MM.1S (cell line): ENCODE measurements around the gene UNC5A.

ENCODE experiments used
- DNase-seq: peaks from one replicate; pipeline ENCODE4 v3.0.0-alpha.2; 2015
- H2AFZ ChIP-seq: fragments of 300-600 bp; sonication (generic); 2 replicates; pipeline ENCODE4 v1.6.0; 2016; ENCODE audit warnings: antibody characterized with exemption, low read length
- H3F3A ChIP-seq: fragments of 300-600 bp; sonication (generic); 2 replicates; pipeline ENCODE4 v1.6.1; 2016; ENCODE audit warnings: mild to moderate bottlenecking, antibody characterized with exemption, low read length, moderate library complexity, mixed read lengths; ENCODE audit not compliant: insufficient read depth
- H3K27ac ChIP-seq: fragments of 300-600 bp; sonication (generic); 2 replicates; pipeline ENCODE4 v1.5.1; 2016; ENCODE audit warnings: mild to moderate bottlenecking, low read length
- H3K27me3 ChIP-seq: fragments of 300-600 bp; sonication (generic); replicated peaks from 2 replicates; pipeline ENCODE4 v1.6.0; 2016; ENCODE audit warnings: low read length; ENCODE audit not compliant: insufficient read depth
- H3K36me3 ChIP-seq: fragments of 300-600 bp; sonication (generic); replicated peaks from 2 replicates; pipeline ENCODE4 v1.6.1; 2016; ENCODE audit warnings: mild to moderate bottlenecking, low read length, mixed read lengths; ENCODE audit not compliant: insufficient read depth
- H3K4me1 ChIP-seq: fragments of 300-600 bp; sonication (generic); 2 replicates; pipeline ENCODE4 v1.6.1; 2016; ENCODE audit warnings: low read length, mixed read lengths
- H3K4me2 ChIP-seq: fragments of 300-600 bp; sonication (generic); 2 replicates; pipeline ENCODE4 v1.6.0; 2016; ENCODE audit warnings: low read depth, low read length
- H3K4me3 ChIP-seq: fragments of 300-600 bp; sonication (generic); 2 replicates; pipeline ENCODE4 v1.5.1; 2016; ENCODE audit warnings: low read length, mixed read lengths
- H3K79me2 ChIP-seq: fragments of 300-600 bp; sonication (generic); 2 replicates; pipeline ENCODE4 v1.6.1; 2016; ENCODE audit warnings: mixed run types, low read length, mixed read lengths
- H3K9ac ChIP-seq: fragments of 300-600 bp; sonication (generic); 2 replicates; pipeline ENCODE4 v1.6.1; 2016; ENCODE audit warnings: low read length, mixed read lengths
- H3K9me2 ChIP-seq: fragments of 300-600 bp; sonication (generic); replicated peaks from 2 replicates; pipeline ENCODE4 v1.6.1; 2016; ENCODE audit warnings: mild to moderate bottlenecking, low read length, mixed read lengths; ENCODE audit not compliant: insufficient read depth
- H3K9me3 ChIP-seq: fragments of 300-600 bp; sonication (generic); replicated peaks from 2 replicates; pipeline ENCODE4 v1.6.1; 2016; ENCODE audit warnings: mild to moderate bottlenecking, low read length, mixed read lengths; ENCODE audit not compliant: insufficient read depth
- H4K20me1 ChIP-seq: fragments of 300-600 bp; sonication (generic); 2 replicates; pipeline ENCODE4 v1.6.1; 2016; ENCODE audit warnings: mild to moderate bottlenecking, low read length, moderate library complexity, mixed read lengths; ENCODE audit not compliant: insufficient read depth
- CTCF ChIP-seq: fragments of 300-600 bp; sonication (generic); IDR thresholded peaks from 2 replicates; pipeline ENCODE4 v1.5.1; 2016; ENCODE audit warnings: antibody characterized with exemption, low read length, mixed read lengths
- EZH2 ChIP-seq: fragments of 300-600 bp; sonication (generic); optimal IDR thresholded peaks from 2 replicates; pipeline ENCODE3; 2017; ENCODE audit warnings: low read depth, mild to moderate bottlenecking, antibody characterized with exemption, low read length, mixed read lengths
- EZH2phosphoT487 ChIP-seq: fragments of 300-600 bp; sonication (generic); IDR thresholded peaks from 2 replicates; pipeline ENCODE4 v1.6.1; 2018; ENCODE audit warnings: antibody characterized with exemption, low read length

Gene UNC5A

GRCh38 chr5:176825234-176825633 lies 14.9 kb downstream of the UNC5A start:
- Histone ChIP-seq H3K79me2 (no peaks in the 10 kb centered on the region), H3K36me3 (no peaks in the 10 kb centered on the region), H2AFZ (no peak overlapping the region), H3K9me3 (no peaks in the 10 kb centered on the region), H3K4me2 (no peak overlapping the region), H3K9me2 (no peaks in the 10 kb centered on the region), H4K20me1 (no peaks in the 10 kb centered on the region), H3K4me3 (no peak overlapping the region), H3K9ac (no peak overlapping the region), H3K27ac (no peak overlapping the region), H3K27me3 (peaks cover 51% of the 10 kb centered on the region), H3K4me1 (peaks cover 20% of the 10 kb centered on the region), H3F3A (no peaks in the 10 kb centered on the region)
- TF ChIP-seq CTCF: no peak
- TF ChIP-seq EZH2phosphoT487: no peak
- TF ChIP-seq EZH2: no peak
- DNase-seq: no peak

DNA sequence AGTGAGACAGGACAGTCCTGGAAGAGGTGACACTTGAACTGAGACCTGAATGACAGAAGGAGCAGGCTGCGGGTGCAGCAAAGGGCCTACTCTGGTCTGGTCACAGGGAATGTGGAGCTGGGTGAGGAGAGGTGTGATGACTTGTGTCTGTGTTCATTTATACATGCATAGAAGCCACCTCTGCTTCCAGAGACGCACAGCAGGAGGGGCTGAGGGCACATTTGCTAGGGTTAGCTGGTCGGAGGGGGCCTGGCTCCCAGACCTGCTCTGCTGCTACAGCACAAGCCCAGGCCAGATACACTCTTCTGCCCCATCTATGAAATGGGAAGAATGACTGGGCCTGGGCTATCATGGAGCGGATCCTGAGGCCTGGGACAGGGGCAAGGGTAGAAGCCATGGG lies 15.6 kb downstream of the UNC5A start:
- Histone ChIP-seq H3K79me2 (no peaks in the 10 kb centered on the region), H3K36me3 (no peaks in the 10 kb centered on the region), H4K20me1 (no peaks in the 10 kb centered on the region), H2AFZ (no peak overlapping the region), H3K4me3 (no peak overlapping the region), H3F3A (no peaks in the 10 kb centered on the region), H3K27ac (no peak overlapping the region), H3K9me3 (no peaks in the 10 kb centered on the region), H3K27me3 (peaks cover 44% of the 10 kb centered on the region), H3K9me2 (no peaks in the 10 kb centered on the region), H3K4me1 (peaks cover 14% of the 10 kb centered on the region), H3K9ac (no peak overlapping the region), H3K4me2 (no peak overlapping the region)
- no peak for TF ChIP-seq EZH2phosphoT487
- no peak for TF ChIP-seq CTCF
- TF ChIP-seq EZH2: no peak
- no peak for DNase-seq

DNA sequence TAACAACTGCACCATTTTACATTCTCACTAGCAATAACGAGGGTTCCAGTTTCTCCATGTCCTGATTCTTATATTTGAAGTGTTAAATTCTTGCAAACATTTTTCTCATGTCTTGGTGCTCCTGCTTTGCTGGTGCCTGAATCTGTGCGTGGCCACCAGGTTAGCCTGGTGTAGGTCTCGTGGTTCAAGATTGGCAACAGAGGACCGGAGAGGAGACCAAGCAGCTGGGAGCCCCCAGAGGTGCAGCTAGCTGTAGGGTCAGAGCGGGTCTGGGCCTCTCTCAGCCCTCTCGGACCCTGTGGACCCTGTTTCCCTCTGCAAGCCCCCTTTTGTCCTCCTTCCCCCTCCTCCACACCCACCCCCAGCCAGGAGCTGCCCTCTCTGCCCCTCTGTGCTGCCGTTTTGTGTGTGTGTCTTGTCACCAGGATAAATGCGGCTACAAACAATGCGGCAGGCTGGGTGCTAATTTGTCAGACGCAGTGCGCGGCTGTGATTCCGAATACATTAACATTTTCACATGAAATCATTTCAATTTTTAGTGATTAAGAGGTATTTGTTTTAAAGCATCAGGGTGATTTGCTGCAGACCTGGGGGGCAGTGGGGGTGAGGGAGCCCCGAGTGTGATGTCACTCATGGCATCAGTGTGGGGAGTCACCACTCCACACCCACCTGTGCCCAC lies 17.5 kb downstream of the UNC5A start:
- no peaks in the 10 kb centered on the region for H3K9me3 ChIP-seq
- no peak overlapping the region for H3K27ac ChIP-seq
- no peaks in the 10 kb centered on the region for H4K20me1 ChIP-seq
- no peak overlapping the region for H3K4me3 ChIP-seq
- no peaks in the 10 kb centered on the region for H3F3A ChIP-seq
- DNase-seq: no peak
- H3K4me2 ChIP-seq: no peak overlapping the region
- H3K27me3 ChIP-seq: peaks cover 44% of the 10 kb centered on the region
- H3K36me3 ChIP-seq: no peaks in the 10 kb centered on the region
- H2AFZ ChIP-seq: no peak overlapping the region
- no peak for TF ChIP-seq CTCF
- TF ChIP-seq EZH2: no peak
- no peak for TF ChIP-seq EZH2phosphoT487
- H3K9me2 ChIP-seq: no peaks in the 10 kb centered on the region
- H3K9ac ChIP-seq: no peak overlapping the region
- no peaks in the 10 kb centered on the region for H3K79me2 ChIP-seq
- peaks cover 4% of the 10 kb centered on the region for H3K4me1 ChIP-seq
